Measurements from ENCODE around the gene DCUN1D2. TPM values are rescaled to one million over a fixed set of nuclear protein-coding genes. Genes with fewer than 3 reads are reported as not detected.

DCUN1D2 gene
- total RNA-seq, 4 donors from 2014 or later: 12.3 to 20.2 (median 17.3) TPM

GRCh38 chr13:113427562-113428468, 62.7 kb downstream of the DCUN1D2 start:
- no peaks in the 10 kb centered on the region for H3K9me3 ChIP-seq
- peaks cover 0 to 2% (median 0%) of the 10 kb centered on the region in 3 donors for H3K4me1 ChIP-seq
- no peaks in the 10 kb centered on the region for H3K27me3 ChIP-seq
- H3K27ac ChIP-seq: peak overlapping the region in 2 of 4 donors; percentile 10 to 37
- H3K36me3 ChIP-seq: peaks cover 0 to 10% of the 10 kb centered on the region in 2 donors
- 39 to 69% methylated on average over 5 to 9 of the region's 31 CpGs for WGBS, 2 donors (ENCODE audit: low coverage in 1 of 2)
- TF ChIP-seq POLR2A (IDR thresholded peaks at IDR 0.05) (no peak), POLR2AphosphoS5 (IDR thresholded peaks at IDR 0.05) (no peak), EP300 (IDR thresholded peaks at IDR 0.05) (no peak), CTCF (IDR thresholded peaks at IDR 0.05) (no peak)
- no peak overlapping the region for H3K4me3 ChIP-seq
- no peak for ATAC-seq

GRCh38 chr13:113426591-113426986, 63.9 kb downstream of the DCUN1D2 start:
- TF ChIP-seq POLR2A (IDR thresholded peaks at IDR 0.05): no peak
- no peak for TF ChIP-seq CTCF (IDR thresholded peaks at IDR 0.05)
- no peak for TF ChIP-seq EP300 (IDR thresholded peaks at IDR 0.05)
- no peak for TF ChIP-seq POLR2AphosphoS5 (IDR thresholded peaks at IDR 0.05)
- no peaks in the 10 kb centered on the region for H3K27me3 ChIP-seq
- no peak overlapping the region for H3K27ac ChIP-seq
- 82 to 93% methylated on average over 6 of the region's 15 CpGs for WGBS, 2 donors (ENCODE audit: low coverage in 1 of 2)
- no peaks in the 10 kb centered on the region for H3K9me3 ChIP-seq
- H3K4me3 ChIP-seq: no peak overlapping the region
- ATAC-seq: no peak
- peaks cover 0 to 14% (median 5%) of the 10 kb centered on the region in 3 donors for H3K4me1 ChIP-seq
- H3K36me3 ChIP-seq: peaks cover 0 to 10% of the 10 kb centered on the region in 2 donors

DNA sequence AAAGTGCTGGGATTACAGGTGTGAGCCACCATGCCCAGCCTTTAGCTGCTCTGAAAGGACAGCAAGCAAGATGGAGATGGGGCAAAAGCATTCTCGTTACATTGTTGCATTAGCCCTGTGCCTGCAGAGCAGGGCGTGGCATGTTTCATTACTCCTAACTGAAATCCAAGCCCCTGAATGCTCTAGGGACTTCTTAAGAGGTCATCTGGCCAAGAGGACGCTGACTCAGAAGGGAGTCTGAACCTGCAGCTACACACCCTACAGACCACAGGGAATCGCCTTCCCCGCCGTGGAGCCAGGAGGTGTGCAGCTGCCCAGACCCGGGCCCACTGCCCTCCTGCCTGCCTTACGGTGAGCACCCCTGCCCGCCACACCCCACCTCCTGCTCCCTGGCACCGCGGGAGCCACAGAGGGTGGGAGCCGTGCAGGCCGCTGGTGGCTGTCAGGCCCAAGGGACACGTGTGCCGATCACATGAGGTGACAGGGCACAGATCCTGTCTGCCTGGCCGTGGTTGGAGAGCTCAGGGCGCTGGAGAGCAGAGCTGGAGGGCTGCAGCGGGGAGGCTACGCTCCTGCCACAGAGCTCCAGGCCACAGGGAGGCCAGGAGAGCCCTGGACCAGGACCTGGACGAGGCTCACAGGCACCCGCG, 64.4 kb downstream of the DCUN1D2 start:
- Histone ChIP-seq H3K27me3 (no peaks in the 10 kb centered on the region), H3K4me3 (no peak overlapping the region), H3K4me1 (peaks cover 0 to 19% (median 9%) of the 10 kb centered on the region in 3 donors), H3K9me3 (no peaks in the 10 kb centered on the region), H3K27ac (no peak overlapping the region), H3K36me3 (peaks cover 0 to 8% of the 10 kb centered on the region in 2 donors)
- TF ChIP-seq POLR2A (IDR thresholded peaks at IDR 0.05): no peak
- no peak for TF ChIP-seq POLR2AphosphoS5 (IDR thresholded peaks at IDR 0.05)
- TF ChIP-seq CTCF (IDR thresholded peaks at IDR 0.05): no peak
- TF ChIP-seq EP300 (IDR thresholded peaks at IDR 0.05): no peak
- 87% methylated on average over 3 of the region's 22 CpGs; no CpG with 5 or more reads in 1 of the 2 donors for WGBS, 2 donors (ENCODE audit: low coverage in 1 of 2)
- no peak for ATAC-seq

- no peak for TF ChIP-seq POLR2AphosphoS5 (IDR thresholded peaks at IDR 0.05)
- TF ChIP-seq CTCF (IDR thresholded peaks at IDR 0.05): no peak
- TF ChIP-seq EP300 (IDR thresholded peaks at IDR 0.05): no peak
- TF ChIP-seq POLR2A (IDR thresholded peaks at IDR 0.05): no peak
- Histone ChIP-seq H3K27ac (no peak overlapping the region), H3K36me3 (no peaks in the 10 kb centered on the region), H3K4me3 (no peak overlapping the region), H3K4me1 (peaks cover 0 to 20% (median 9%) of the 10 kb centered on the region in 3 donors), H3K9me3 (no peaks in the 10 kb centered on the region), H3K27me3 (no peaks in the 10 kb centered on the region)
- WGBS, 2 donors (ENCODE audit: low coverage in 1 of 2): 100% methylated on average over 1 of the region's 11 CpGs; no CpG with 5 or more reads in 1 of the 2 donors
- no peak for ATAC-seq
Observed at GRCh38 chr13:113423520-113424163, 66.9 kb downstream of the DCUN1D2 start.
